AG08395 (cell line): Measurements from ENCODE around the gene APPL2.
A peak's percentile ranks its signal among the peaks of the same experiment; 100 is the strongest.
"Not testable (repeated sequence)": the region's sequence is repeated elsewhere in the genome, so short reads cannot be mapped to it uniquely, and the experiment has no call there.

Source experiments
- DNase-seq: peaks from one replicate; pipeline ENCODE4 v3.0.0; 2012; ENCODE audit warnings: mixed read lengths, low spot score

APPL2 gene

GRCh38 chr12:105256011-105256410 is 20.0 kb upstream of the APPL2 start:
- no peak for DNase-seq

- peak; percentile 75 for DNase-seq
Measured at GRCh38 chr12:105253866-105254513, 18.0 kb upstream of the APPL2 start.

DNA sequence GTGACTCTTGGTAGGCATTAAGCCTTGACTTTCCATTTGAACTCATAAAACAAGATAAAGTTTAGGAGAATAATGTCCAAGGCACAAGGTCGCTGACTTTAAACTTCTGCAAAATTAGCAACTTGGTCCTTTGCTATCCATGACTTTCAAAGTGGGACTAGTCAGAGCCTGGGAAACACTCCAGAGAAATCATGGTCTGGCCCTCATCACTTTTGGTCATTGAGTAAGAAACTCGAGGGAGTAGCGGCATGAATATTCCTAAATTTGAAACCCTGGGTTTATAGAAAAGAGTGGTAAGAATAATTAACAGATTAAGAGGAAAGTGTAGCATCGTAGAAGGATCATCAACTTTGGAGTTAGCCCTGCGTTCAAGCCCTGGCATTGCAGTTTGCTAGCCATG is 16.9 kb upstream of the APPL2 start:
- no peak for DNase-seq

- not testable (repeated sequence) for DNase-seq
Measured at GRCh38 chr12:105245776-105246427, 9.9 kb upstream of the APPL2 start.

GRCh38 chr12:105245291-105245690 is 9.3 kb upstream of the APPL2 start:
- DNase-seq = no peak

- DNase-seq = no peak
Measured at GRCh38 chr12:105240228-105240627, 4.3 kb upstream of the APPL2 start.

DNA sequence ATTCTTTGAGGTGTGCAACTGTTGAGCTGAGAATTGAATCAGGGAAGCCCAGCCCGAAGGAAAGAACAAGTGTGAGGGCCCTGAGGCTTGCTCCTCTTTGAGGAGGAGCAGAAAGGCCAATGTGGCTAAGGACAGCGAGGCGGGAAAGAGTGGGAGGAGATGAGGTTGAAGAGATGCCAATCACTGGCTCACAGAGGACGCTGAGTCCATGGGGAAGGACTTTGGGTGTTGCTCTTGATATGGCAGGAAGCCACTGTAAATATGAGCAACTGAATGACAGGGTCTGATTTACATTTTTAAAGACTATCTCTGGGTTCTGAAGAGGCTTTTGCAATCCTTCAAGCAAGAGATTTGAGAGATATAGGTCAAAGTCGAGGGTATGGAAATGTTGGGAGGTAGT is 3.3 kb upstream of the APPL2 start:
- no peak for DNase-seq

GRCh38 chr12:105237666-105238065 is 1.7 kb upstream of the APPL2 start:
- DNase-seq = no peak

GRCh38 chr12:105235281-105235731 is 668 bp downstream of the APPL2 start:
- no peak for DNase-seq

GRCh38 chr12:105234197-105234596 is 1.8 kb downstream of the APPL2 start:
- DNase-seq = no peak

DNA sequence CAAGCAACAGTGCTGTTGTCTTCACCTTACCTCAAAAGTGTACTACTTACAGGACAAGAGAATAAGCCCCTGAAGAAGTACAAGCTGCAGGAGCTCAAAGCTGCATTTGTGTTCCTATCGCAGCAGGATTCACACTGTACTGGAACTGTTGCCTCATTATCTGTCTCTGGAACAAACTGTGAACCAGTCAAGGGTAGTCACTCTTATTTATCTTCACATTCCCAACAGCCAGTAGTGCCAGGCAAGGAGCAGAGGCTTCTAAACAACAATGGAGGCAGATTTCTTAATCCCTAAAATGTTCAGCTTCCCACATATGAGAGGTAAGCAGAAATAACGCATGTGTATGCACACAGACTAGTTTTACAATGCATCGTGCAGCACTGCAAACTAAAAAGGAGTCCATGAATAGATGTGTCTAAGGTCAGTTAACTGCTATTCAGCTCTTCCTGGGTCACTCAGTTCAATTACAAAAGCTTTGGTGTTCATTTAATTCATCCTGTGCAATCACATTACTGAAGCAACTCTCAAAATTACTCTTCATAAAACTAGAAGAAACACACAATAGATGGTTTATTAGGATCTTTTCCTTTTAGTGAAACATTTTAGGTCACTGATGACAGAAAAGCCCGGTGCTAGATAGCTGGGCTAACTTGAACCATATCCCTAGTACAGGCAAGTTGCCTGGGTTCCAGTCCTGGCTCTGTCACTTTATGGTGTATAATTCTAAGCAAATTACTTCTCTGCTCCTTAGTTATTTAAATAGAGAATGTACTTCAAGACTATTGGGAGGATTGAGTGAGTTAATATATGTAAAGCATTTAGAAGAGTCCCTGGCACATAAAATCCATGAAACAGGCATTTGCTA is 2.7 kb downstream of the APPL2 start:
- no peak for DNase-seq

- no peak for DNase-seq
Measured at GRCh38 chr12:105231396-105231795, 4.6 kb downstream of the APPL2 start.

GRCh38 chr12:105229371-105229770 is 6.6 kb downstream of the APPL2 start:
- no peak for DNase-seq

DNA sequence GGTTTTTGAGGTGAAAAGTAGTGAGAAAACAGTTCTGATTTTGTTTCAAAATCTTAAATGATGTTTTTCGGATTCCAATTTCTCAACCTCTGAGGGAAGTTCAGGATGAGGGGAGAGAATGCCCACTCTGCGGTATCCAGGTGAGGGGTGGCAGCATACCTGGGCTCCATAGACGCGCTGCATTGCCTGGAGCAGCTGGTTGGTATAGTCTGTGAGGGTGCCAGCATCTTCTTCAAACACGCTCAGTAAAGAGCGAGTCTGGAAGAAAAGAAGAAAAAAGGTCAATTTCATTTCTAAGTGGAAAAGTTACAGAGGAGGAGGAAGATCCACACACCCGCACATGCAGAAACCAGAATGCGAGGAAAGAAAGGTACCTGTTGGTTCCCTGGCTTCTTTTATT is 7.0 kb downstream of the APPL2 start:
- DNase-seq = no peak

GRCh38 chr12:105228494-105228893 is 7.5 kb downstream of the APPL2 start:
- DNase-seq = peak; percentile 44

- DNase-seq = no peak
Measured at GRCh38 chr12:105227879-105228278, 8.1 kb downstream of the APPL2 start.

DNA sequence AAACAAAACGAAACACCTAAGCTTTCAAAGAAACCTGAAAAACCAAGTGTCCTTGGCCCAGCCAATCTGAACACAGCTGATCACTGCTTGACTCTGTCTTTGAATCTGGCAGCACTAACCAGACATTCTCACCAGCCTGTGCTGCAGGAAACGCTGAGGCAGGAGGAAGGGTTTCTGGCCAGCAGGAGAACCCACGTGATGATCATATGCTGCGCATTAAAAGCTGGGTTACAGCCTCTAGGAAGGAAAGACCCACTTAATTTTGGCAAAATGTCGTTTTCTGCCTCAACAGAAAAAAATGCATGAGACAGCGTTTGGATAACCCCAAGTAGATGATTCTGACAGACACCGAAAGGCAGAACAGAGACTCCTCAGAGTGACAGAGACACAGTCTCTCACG is 9.8 kb downstream of the APPL2 start:
- DNase-seq = peak; percentile 88

GRCh38 chr12:105225505-105226015 is 10.4 kb downstream of the APPL2 start:
- no peak for DNase-seq

DNA sequence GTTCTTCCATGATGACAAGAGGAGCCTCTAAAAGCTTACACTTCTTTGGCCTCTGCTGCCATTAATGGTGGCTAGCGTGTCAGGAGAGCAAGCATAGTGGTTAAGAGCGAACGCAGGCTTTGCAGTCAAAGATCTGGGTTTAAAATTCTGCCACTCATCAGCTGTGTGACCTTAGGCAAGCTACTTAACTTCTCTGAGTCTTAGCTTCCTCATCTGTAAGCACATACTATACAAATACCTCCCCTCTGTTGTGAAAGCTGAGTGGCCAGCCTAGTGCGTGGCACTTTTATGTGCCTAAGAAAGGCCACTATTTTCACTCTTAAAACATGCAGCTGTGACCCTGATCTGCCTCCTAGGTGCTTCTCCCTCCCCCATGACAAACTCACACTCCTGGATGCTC is 11.6 kb downstream of the APPL2 start:
- DNase-seq = no peak

GRCh38 chr12:105223884-105224283 is 12.1 kb downstream of the APPL2 start:
- no peak for DNase-seq

- DNase-seq = no peak
Measured at GRCh38 chr12:105223352-105223845, 12.6 kb downstream of the APPL2 start.

GRCh38 chr12:105222726-105223351 is 13.1 kb downstream of the APPL2 start:
- DNase-seq = no peak
